ENCODE data around the gene SHISAL2B. TPM values are rescaled to one million over a fixed set of nuclear protein-coding genes. Genes with fewer than 3 reads are reported as not detected.

Gene SHISAL2B
- total RNA-seq, 1 donor from 2014 or later = not detected

- no peak for TF ChIP-seq POLR2AphosphoS5 (IDR thresholded peaks at IDR 0.05; ENCODE audit: insufficient read depth in 1 of 2, low read depth in 1 of 2)
- TF ChIP-seq CTCF (IDR thresholded peaks at IDR 0.05) = no peak
- no peak for TF ChIP-seq POLR2A (IDR thresholded peaks at IDR 0.05)
- DNase-seq (ENCODE audit: extremely low spot score in 2 of 2) = no peak
- Histone ChIP-seq H3K4me3 (peak overlapping the region; percentile 63 to 70), H3K27ac (no peak overlapping the region), H3K36me3 (no peaks in the 10 kb centered on the region), H3K4me1 (peaks cover 53% of the 10 kb centered on the region), H3K27me3 (no peaks in the 10 kb centered on the region), H3K9me3 (no peaks in the 10 kb centered on the region)
- intact Hi-C loops (cut with DNase I) = no loop called here
Observed at GRCh38 chr5:64766941-64767340, 76.6 kb downstream of the SHISAL2B start.

Other genes starting within 250 kb of the SHISAL2B start
- 11.8 TPM for gene RGS7BP, start 184.5 kb upstream of the SHISAL2B start, total RNA-seq
- 6.6 TPM for gene SREK1IP1, start 78.2 kb downstream of the SHISAL2B start, total RNA-seq
- gene CWC27, start 78.4 kb downstream of the SHISAL2B start, total RNA-seq = 19.2 TPM